ENCODE measurements around the gene PLXNA4. TPM values are rescaled to one million over a fixed set of nuclear protein-coding genes. Genes with fewer than 3 reads are reported as not detected.

Gene PLXNA4
- total RNA-seq, 4 donors from 2014 or later = 4.8 to 19.7 (median 10.7) TPM

DNA sequence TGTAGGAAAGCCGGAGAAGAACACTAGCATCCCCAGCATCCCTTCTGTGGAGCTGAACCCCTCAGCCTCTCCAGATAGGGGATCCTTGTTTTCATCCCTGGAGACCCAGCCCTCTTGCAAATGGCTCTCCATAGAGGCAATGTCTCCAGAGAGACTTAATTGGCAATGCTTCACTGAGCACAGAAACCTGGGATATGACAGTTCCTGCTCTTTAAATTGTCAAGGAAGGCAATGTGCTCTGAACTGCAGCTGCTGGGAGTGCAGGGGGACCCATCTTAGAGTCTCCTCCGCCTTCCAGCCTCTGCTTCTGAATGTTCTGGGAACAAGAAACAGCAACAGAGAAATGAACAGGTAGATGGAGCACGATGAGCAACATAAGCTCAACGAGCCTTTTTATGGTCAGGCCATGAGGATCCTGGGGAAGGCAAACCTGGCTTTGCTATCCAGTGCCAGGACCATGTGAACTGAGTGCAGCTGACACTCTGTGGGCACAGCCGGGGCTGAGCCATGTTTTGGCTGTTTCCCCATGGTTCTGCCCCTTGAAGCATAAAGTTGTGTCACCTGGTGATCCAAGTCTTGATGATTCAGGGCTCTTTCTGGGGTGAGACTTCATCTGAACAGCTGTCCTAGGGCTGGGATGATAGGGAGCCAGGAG is 481.0 kb downstream of the PLXNA4 start:
- Histone ChIP-seq H3K9me3 (no peaks in the 10 kb centered on the region), H3K4me1 (no peaks in the 10 kb centered on the region), H3K27me3 (no peaks in the 10 kb centered on the region), H3K27ac (no peak overlapping the region), H3K4me3 (no peak overlapping the region), H3K36me3 (no peaks in the 10 kb centered on the region)
- TF ChIP-seq POLR2AphosphoS5 (IDR thresholded peaks at IDR 0.05) = no peak
- no peak for TF ChIP-seq EP300 (IDR thresholded peaks at IDR 0.05)
- TF ChIP-seq, protein P1, sequence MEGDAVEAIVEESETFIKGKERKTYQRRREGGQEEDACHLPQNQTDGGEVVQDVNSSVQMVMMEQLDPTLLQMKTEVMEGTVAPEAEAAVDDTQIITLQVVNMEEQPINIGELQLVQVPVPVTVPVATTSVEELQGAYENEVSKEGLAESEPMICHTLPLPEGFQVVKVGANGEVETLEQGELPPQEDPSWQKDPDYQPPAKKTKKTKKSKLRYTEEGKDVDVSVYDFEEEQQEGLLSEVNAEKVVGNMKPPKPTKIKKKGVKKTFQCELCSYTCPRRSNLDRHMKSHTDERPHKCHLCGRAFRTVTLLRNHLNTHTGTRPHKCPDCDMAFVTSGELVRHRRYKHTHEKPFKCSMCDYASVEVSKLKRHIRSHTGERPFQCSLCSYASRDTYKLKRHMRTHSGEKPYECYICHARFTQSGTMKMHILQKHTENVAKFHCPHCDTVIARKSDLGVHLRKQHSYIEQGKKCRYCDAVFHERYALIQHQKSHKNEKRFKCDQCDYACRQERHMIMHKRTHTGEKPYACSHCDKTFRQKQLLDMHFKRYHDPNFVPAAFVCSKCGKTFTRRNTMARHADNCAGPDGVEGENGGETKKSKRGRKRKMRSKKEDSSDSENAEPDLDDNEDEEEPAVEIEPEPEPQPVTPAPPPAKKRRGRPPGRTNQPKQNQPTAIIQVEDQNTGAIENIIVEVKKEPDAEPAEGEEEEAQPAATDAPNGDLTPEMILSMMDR (IDR thresholded peaks at IDR 0.05) = no peak
- no peak for TF ChIP-seq POLR2A (IDR thresholded peaks at IDR 0.05)
- no peak for ATAC-seq
- 89 to 100% methylated on average over 1 of the region's 5 CpGs for WGBS, 2 donors (ENCODE audit: low coverage in 1 of 2)

DNA sequence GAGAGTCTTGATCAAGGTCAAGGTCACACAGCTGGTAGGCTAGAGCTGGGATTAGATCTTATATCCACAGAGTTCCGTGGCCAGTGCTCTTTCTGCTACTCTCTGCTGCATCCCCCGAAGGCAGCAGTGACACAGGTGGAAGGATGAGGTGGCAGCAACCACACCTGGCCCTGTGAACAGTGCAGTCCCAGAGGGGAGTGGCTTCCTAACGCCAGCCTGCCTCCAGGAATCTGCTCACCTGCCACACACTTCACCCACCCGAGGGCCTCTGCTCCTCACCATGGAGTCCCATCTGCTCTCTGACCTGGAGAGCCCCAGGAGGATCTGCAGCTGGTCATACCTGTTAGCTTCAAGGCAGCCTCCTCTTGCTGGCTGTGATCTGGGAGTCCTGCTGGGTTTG is 484.2 kb downstream of the PLXNA4 start:
- TF ChIP-seq, protein P1 (IDR thresholded peaks at IDR 0.05) = no peak
- Histone ChIP-seq H3K27me3 (no peaks in the 10 kb centered on the region), H3K9me3 (no peaks in the 10 kb centered on the region), H3K36me3 (no peaks in the 10 kb centered on the region), H3K4me3 (no peak overlapping the region), H3K4me1 (no peaks in the 10 kb centered on the region), H3K27ac (no peak overlapping the region)
- WGBS, 2 donors (ENCODE audit: low coverage in 1 of 2) = 40% methylated on average over 1 of the region's 4 CpGs; no CpG with 5 or more reads in 1 of the 2 donors
- no peak for ATAC-seq

DNA sequence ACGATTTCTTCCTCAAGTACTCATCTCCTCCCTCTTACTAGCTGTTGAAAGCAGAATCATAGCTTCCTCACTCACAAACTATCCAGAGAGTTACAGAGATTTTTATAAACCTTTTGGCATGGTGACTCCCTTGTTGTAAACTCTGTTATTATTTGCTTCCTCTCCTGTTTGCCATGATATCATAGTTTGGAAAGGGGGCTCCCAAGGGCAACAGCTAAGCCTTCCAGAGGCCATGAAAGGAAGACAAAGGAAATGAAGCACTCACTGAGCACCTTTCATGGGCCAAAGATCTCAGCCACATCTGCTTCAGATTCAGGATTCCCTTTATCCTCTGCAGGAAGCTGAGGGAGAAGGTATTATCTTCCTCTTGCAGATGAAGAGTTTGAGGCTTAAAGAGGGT is 484.6 kb downstream of the PLXNA4 start:
- no peaks in the 10 kb centered on the region for H3K27me3 ChIP-seq
- H3K36me3 ChIP-seq = no peaks in the 10 kb centered on the region
- no peaks in the 10 kb centered on the region for H3K4me1 ChIP-seq
- no peak for ATAC-seq
- TF ChIP-seq POLR2AphosphoS5 (IDR thresholded peaks at IDR 0.05) = no peak
- TF ChIP-seq EP300 (IDR thresholded peaks at IDR 0.05) = no peak
- no peak for TF ChIP-seq POLR2A (IDR thresholded peaks at IDR 0.05)
- TF ChIP-seq, protein P1 (IDR thresholded peaks at IDR 0.05) = no peak
- H3K9me3 ChIP-seq = no peaks in the 10 kb centered on the region
- H3K27ac ChIP-seq = no peak overlapping the region
- 50% methylated on average over 1 of the region's 1 CpG; no CpG with 5 or more reads in 1 of the 2 donors for WGBS, 2 donors (ENCODE audit: low coverage in 1 of 2)
- no peak overlapping the region for H3K4me3 ChIP-seq

DNA sequence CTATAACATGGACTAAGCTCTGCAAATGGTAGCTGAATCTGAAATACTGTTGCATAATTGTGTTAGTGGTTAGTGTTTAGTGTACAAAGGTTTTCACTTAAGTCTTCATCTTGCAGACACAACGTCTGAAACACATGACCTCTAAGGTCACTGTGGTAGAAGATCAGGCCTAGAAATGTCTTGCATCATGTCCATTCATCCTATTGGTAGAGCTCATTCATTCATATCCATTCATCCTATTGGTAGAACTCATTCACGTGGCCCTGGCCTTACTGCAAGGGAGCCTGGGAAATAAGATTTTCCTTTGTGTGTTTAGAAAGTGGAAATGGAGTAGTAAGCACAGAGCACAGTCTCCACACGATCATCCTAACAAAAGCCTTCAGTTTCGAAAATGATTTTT is 485.8 kb downstream of the PLXNA4 start:
- Histone ChIP-seq H3K36me3 (no peaks in the 10 kb centered on the region), H3K4me1 (no peaks in the 10 kb centered on the region), H3K27me3 (no peaks in the 10 kb centered on the region), H3K9me3 (no peaks in the 10 kb centered on the region), H3K4me3 (no peak overlapping the region), H3K27ac (no peak overlapping the region)
- ATAC-seq = no peak
- TF ChIP-seq, protein P1 (IDR thresholded peaks at IDR 0.05) = no peak
- no peak for TF ChIP-seq EP300 (IDR thresholded peaks at IDR 0.05)
- TF ChIP-seq POLR2A (IDR thresholded peaks at IDR 0.05) = no peak
- no peak for TF ChIP-seq POLR2AphosphoS5 (IDR thresholded peaks at IDR 0.05)
- 86 to 89% methylated on average over 3 to 4 of the region's 4 CpGs for WGBS, 2 donors (ENCODE audit: low coverage in 1 of 2)

DNA sequence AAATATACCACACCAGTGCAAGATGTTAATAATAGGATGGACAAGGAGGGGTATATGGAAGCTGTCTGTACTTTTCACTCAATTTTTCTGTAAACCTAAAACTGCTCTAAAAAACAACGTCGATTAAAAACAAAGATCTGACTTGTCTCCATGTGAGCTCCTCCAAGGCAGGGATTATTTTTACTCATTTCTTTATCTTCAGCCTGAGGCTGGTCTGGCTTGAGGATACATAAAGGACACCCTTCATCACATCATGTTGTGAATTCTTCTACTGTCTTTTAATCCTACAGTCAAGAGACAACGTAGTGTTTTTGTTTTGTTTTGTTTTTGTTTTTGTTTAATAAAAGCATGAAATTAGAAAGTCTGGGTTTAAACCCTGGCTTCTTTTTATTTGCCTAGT is 486.9 kb downstream of the PLXNA4 start:
- WGBS, 2 donors (ENCODE audit: low coverage in 1 of 2) = 78 to 82% methylated on average over 3 of the region's 3 CpGs
- Histone ChIP-seq H3K27me3 (no peaks in the 10 kb centered on the region), H3K9me3 (no peaks in the 10 kb centered on the region), H3K4me3 (no peak overlapping the region), H3K36me3 (no peaks in the 10 kb centered on the region), H3K27ac (no peak overlapping the region), H3K4me1 (no peaks in the 10 kb centered on the region)
- no peak for TF ChIP-seq EP300 (IDR thresholded peaks at IDR 0.05)
- no peak for TF ChIP-seq POLR2A (IDR thresholded peaks at IDR 0.05)
- TF ChIP-seq POLR2AphosphoS5 (IDR thresholded peaks at IDR 0.05) = no peak
- TF ChIP-seq, protein P1 (IDR thresholded peaks at IDR 0.05) = no peak
- no peak for ATAC-seq

Measured in gastroesophageal sphincter (tissue), 4 donors.